Mesenchymal stem cell (in vitro differentiated cells and primary cell): Measurements from ENCODE around the gene RPL6.
"Not testable (repeated sequence)": the region's sequence is repeated elsewhere in the genome, so short reads cannot be mapped to it uniquely, and the experiment has no call there.

Experiments
- DNase-seq: peaks from one replicate; pipeline ENCODE4 v3.0.0-alpha.2; 2013
- H2AFZ ChIP-seq: one replicate; pipeline ENCODE4 v1.6.1; 2013; ENCODE audit warnings: low read depth, mild to moderate bottlenecking, control low read depth, inconsistent platforms, low read length, moderate library complexity
- H2AK5ac ChIP-seq: 2 replicates; pipeline ENCODE4 v1.6.1; 2013; ENCODE audit warnings: low read length, moderate library complexity, mild to moderate bottlenecking, inconsistent platforms; ENCODE audit not compliant: severe bottlenecking
- H2BK120ac ChIP-seq: one replicate; pipeline ENCODE4 v1.6.1; 2013; ENCODE audit warnings: low read depth, mild to moderate bottlenecking, inconsistent platforms, low read length, moderate library complexity
- H2BK12ac ChIP-seq, 2 experiments: one replicate each; pipeline ENCODE4 v1.6.1; 2013; ENCODE audit warnings: inconsistent platforms in 2 of 2, low read length in 2 of 2, mild to moderate bottlenecking in 2 of 2, moderate library complexity in 2 of 2, control low read depth in 1 of 2
- H2BK15ac ChIP-seq: one replicate; pipeline ENCODE4 v1.6.1; 2013; ENCODE audit warnings: mild to moderate bottlenecking, low read depth, inconsistent platforms; ENCODE audit not compliant: poor library complexity, severe bottlenecking
- H2BK5ac ChIP-seq: 2 replicates; pipeline ENCODE4 v1.6.1; 2013; ENCODE audit warnings: low read depth, mild to moderate bottlenecking, low read length, control low read depth, inconsistent platforms; ENCODE audit not compliant: poor library complexity, severe bottlenecking
- H3K14ac ChIP-seq, 2 experiments: one replicate each; pipeline ENCODE4 v1.6.1; 2013; ENCODE audit warnings: inconsistent platforms in 2 of 2, low read length in 2 of 2, control low read depth in 1 of 2, mild to moderate bottlenecking in 1 of 2, moderate library complexity in 1 of 2
- H3K18ac ChIP-seq, 2 experiments: one replicate each; pipeline ENCODE4 v1.6.1; 2013; ENCODE audit warnings: inconsistent platforms in 2 of 2, low read length in 2 of 2, control low read depth in 1 of 2, low read depth in 1 of 2, mild to moderate bottlenecking in 1 of 2
- H3K23ac ChIP-seq, 2 experiments: one replicate each; pipeline ENCODE4 v1.6.1; 2013; ENCODE audit warnings: inconsistent platforms in 2 of 2, low read length in 2 of 2, mild to moderate bottlenecking in 2 of 2, moderate library complexity in 2 of 2, control low read depth in 1 of 2
- H3K27ac ChIP-seq: 2 replicates; pipeline ENCODE4 v1.5.1; 2013; ENCODE audit warnings: mild to moderate bottlenecking, moderate library complexity, low read length, control low read depth, inconsistent platforms; ENCODE audit not compliant: poor library complexity, severe bottlenecking
- H3K27me3 ChIP-seq, 2 experiments: 2 replicates each; pipeline versions ENCODE4 v1.6.1 to v1.7.0; 2013; ENCODE audit warnings: low read length in 2 of 2, mild to moderate bottlenecking in 2 of 2, moderate library complexity in 2 of 2, control low read depth in 1 of 2, inconsistent platforms in 1 of 2; ENCODE audit not compliant: control insufficient read depth in 1 of 2, insufficient read depth in 1 of 2
- H3K36me3 ChIP-seq, 2 experiments: 2 replicates each; pipeline versions ENCODE4 v1.6.1 to v1.7.0; 2013; ENCODE audit warnings: low read length in 2 of 2, control low read depth in 1 of 2, inconsistent platforms in 1 of 2, low read depth in 1 of 2, mild to moderate bottlenecking in 1 of 2; ENCODE audit not compliant: insufficient read depth in 2 of 2, control insufficient read depth in 1 of 2
- H3K4ac ChIP-seq, 2 experiments: one replicate each; pipeline ENCODE4 v1.6.1; 2013; ENCODE audit warnings: inconsistent platforms in 2 of 2, low read length in 2 of 2, mild to moderate bottlenecking in 2 of 2, moderate library complexity in 2 of 2, control low read depth in 1 of 2, low read depth in 1 of 2
- H3K4me1 ChIP-seq: 2 replicates; pipeline ENCODE4 v1.6.1; 2013; ENCODE audit warnings: low read depth, low read length, control low read depth; ENCODE audit not compliant: control insufficient read depth, insufficient read depth
- H3K4me2 ChIP-seq: 2 replicates; pipeline ENCODE4 v1.6.1; 2013; ENCODE audit warnings: low read length, mild to moderate bottlenecking, inconsistent platforms; ENCODE audit not compliant: poor library complexity, severe bottlenecking
- H3K4me3 ChIP-seq, 2 experiments: 2 replicates each; pipeline versions ENCODE4 v1.5.1 to v1.7.0; 2013; ENCODE audit warnings: low read length in 2 of 2, mild to moderate bottlenecking in 2 of 2, control low read depth in 1 of 2, low read depth in 1 of 2; ENCODE audit not compliant: insufficient read depth in 1 of 2
- H3K79me1 ChIP-seq: replicated peaks from 2 replicates; pipeline ENCODE4 v1.6.1; 2013; ENCODE audit warnings: mild to moderate bottlenecking, control low read depth, low read length, inconsistent platforms; ENCODE audit not compliant: poor library complexity, severe bottlenecking
- H3K9ac ChIP-seq: 2 replicates; pipeline ENCODE4 v1.7.0; 2013; ENCODE audit warnings: mild to moderate bottlenecking, low read length, moderate library complexity
- H3K9me3 ChIP-seq: 2 replicates; pipeline ENCODE4 v1.7.0; 2013; ENCODE audit warnings: mild to moderate bottlenecking, low read length; ENCODE audit not compliant: control insufficient read depth
- H4K8ac ChIP-seq: one replicate; pipeline ENCODE4 v1.6.1; 2013; ENCODE audit warnings: inconsistent platforms, mild to moderate bottlenecking, low read length, moderate library complexity
- H4K91ac ChIP-seq: one replicate; pipeline ENCODE4 v1.6.1; 2013; ENCODE audit warnings: mild to moderate bottlenecking, low read length, inconsistent platforms
- whole genome bisulfite sequencing: methylation state at CpG from one replicate; pipeline ENCODE4 v1.1.7; 2013; ENCODE audit warnings: mixed read lengths; 5-methylcytosine and 5-hydroxymethylcytosine counted together

The RPL6 gene

DNA sequence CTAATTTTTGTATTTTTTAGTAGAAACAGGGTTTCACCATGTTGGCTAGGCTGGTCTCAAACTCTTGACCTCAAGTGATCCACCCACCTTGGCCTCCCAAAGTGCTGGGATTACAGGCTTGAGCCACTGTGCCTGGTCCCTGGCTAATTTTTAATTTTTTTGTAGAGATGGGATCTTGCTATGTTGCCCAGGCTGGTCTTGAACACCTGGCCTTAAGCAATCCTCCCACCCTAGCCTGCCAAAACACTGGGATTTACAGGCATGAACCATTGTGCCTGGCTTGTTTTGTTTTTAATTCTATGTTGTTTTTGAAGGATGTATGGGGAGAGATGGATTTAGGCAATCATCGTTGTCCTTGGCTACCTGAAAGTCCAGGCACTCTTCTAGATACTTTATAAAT lies 29.2 kb upstream of the RPL6 start:
- not testable (repeated sequence) for H2AFZ ChIP-seq, H2BK12ac ChIP-seq, H3K14ac ChIP-seq, H2AK5ac ChIP-seq, DNase-seq, H3K36me3 ChIP-seq, H3K18ac ChIP-seq, H3K4me3 ChIP-seq, H3K23ac ChIP-seq, H4K91ac ChIP-seq, H3K4ac ChIP-seq, H3K9ac ChIP-seq, H3K27me3 ChIP-seq, H3K27ac ChIP-seq, H3K4me1 ChIP-seq, H3K9me3 ChIP-seq, H4K8ac ChIP-seq, H2BK15ac ChIP-seq, H2BK120ac ChIP-seq, H2BK5ac ChIP-seq, H3K4me2 ChIP-seq, H3K79me1 ChIP-seq
- no CpG with 5 or more reads among the region's 1 CpG for WGBS

DNA sequence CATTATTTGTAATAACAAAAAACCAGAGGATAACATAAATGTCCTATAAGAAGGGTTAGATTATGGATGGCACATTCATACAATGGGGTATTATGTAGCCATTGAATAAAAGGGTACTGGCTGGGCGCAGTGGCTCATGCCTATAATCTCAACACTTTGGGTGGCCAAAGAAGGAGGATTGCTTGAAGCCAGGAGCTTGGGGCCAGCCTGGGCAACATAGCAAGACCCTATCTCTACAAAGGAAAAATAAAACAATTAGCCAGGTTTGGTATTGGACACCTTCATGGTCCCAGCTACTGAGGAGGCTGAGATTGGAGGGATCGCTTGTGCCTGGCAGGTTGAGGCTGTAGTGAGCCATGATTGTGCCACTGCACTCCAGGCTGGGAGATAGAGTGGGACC lies 24.1 kb upstream of the RPL6 start:
- H2AFZ ChIP-seq: no peak overlapping the region
- no peak overlapping the region for H3K9ac ChIP-seq
- no peak overlapping the region for H4K91ac ChIP-seq
- no peak overlapping the region for H3K23ac ChIP-seq
- H3K79me1 ChIP-seq: peaks cover 9% of the 10 kb centered on the region
- H2BK15ac ChIP-seq: no peak overlapping the region
- no peak overlapping the region for H3K4me3 ChIP-seq
- H3K36me3 ChIP-seq: peaks cover 0 to 5% of the 10 kb centered on the region in 2 experiments
- WGBS: 100% methylated on average over 1 of the region's 2 CpGs
- no peak overlapping the region for H4K8ac ChIP-seq
- no peak overlapping the region for H3K4ac ChIP-seq
- H3K4me2 ChIP-seq: no peak overlapping the region
- no peak for DNase-seq
- no peaks in the 10 kb centered on the region for H3K27me3 ChIP-seq
- no peak overlapping the region for H3K27ac ChIP-seq
- H2BK12ac ChIP-seq: no peak overlapping the region
- no peaks in the 10 kb centered on the region for H3K9me3 ChIP-seq
- no peaks in the 10 kb centered on the region for H3K4me1 ChIP-seq
- H2BK120ac ChIP-seq: no peak overlapping the region
- H3K14ac ChIP-seq: no peak overlapping the region
- no peak overlapping the region for H2BK5ac ChIP-seq
- H2AK5ac ChIP-seq: no peak overlapping the region
- H3K18ac ChIP-seq: no peak overlapping the region

DNA sequence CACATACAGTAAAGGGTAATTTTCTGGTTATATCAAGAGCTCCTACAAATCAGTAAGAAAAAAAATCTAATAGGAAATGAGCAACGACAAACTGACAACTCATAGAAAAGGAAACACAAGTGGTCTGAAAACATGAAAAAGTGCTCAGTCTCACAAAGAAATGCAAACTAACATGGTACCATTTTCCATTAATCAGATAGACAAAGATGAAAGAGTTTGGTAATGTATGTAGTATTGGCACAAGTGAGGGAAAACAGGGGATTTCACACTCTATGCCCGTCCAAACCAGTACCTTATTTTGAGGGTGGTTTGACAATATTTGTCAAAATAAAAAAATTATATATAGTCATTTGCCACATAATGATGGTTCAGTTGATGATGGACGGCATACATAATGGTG lies 22.6 kb upstream of the RPL6 start:
- Histone ChIP-seq H3K4me3 (no peak overlapping the region), H3K4me2 (no peak overlapping the region), H3K36me3 (peaks cover 0 to 10% of the 10 kb centered on the region in 2 experiments), H3K9me3 (no peaks in the 10 kb centered on the region), H4K91ac (no peak overlapping the region), H3K27ac (no peak overlapping the region), H2AK5ac (no peak overlapping the region), H2AFZ (no peak overlapping the region), H3K14ac (no peak overlapping the region), H2BK12ac (no peak overlapping the region), H3K9ac (no peak overlapping the region), H3K27me3 (no peaks in the 10 kb centered on the region), H3K79me1 (peaks cover 9% of the 10 kb centered on the region), H2BK5ac (no peak overlapping the region), H2BK120ac (no peak overlapping the region), H3K23ac (no peak overlapping the region), H3K4ac (no peak overlapping the region), H4K8ac (no peak overlapping the region), H3K4me1 (no peaks in the 10 kb centered on the region), H3K18ac (no peak overlapping the region), H2BK15ac (no peak overlapping the region)
- no peak for DNase-seq
- 100% methylated on average over 1 of the region's 3 CpGs for WGBS

DNA sequence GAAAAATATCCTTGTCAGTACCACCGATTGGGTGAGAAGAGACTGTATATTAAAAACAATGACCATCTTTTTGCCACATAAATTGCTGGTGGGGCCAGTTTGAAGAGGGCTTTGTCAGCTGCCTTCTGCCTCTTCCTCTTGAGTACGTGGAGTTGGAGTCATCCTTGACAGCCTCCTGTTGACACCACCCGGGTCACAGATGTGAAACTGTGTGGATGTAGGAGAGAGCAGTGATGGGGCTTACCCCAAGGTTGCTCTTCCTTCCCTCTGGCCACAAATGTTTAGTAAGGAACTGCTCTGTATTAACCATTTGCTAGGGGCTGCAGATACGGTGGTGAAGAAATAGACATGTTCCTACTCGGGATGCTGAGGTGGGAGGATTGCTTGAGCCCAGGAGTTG lies 21.5 kb upstream of the RPL6 start:
- no peak overlapping the region for H3K23ac ChIP-seq
- no peak overlapping the region for H4K91ac ChIP-seq
- no peak overlapping the region for H2AFZ ChIP-seq
- H2BK12ac ChIP-seq: no peak overlapping the region
- no peak overlapping the region for H3K4ac ChIP-seq
- H3K4me2 ChIP-seq: no peak overlapping the region
- no peaks in the 10 kb centered on the region for H3K4me1 ChIP-seq
- H3K36me3 ChIP-seq: peaks cover 3 to 10% of the 10 kb centered on the region in 2 experiments
- WGBS: 96% methylated on average over 5 of the region's 5 CpGs
- no peak overlapping the region for H3K27ac ChIP-seq
- no peak overlapping the region for H3K14ac ChIP-seq
- H2BK15ac ChIP-seq: no peak overlapping the region
- no peak overlapping the region for H4K8ac ChIP-seq
- H3K18ac ChIP-seq: no peak overlapping the region
- H3K4me3 ChIP-seq: no peak overlapping the region
- no peak overlapping the region for H3K9ac ChIP-seq
- DNase-seq: no peak
- H3K27me3 ChIP-seq: no peaks in the 10 kb centered on the region
- H2AK5ac ChIP-seq: no peak overlapping the region
- no peaks in the 10 kb centered on the region for H3K9me3 ChIP-seq
- H2BK120ac ChIP-seq: no peak overlapping the region
- H3K79me1 ChIP-seq: peaks cover 9% of the 10 kb centered on the region
- H2BK5ac ChIP-seq: no peak overlapping the region
